PC-3 (cell line): ENCODE measurements around the gene LYSET. TPM values are rescaled to one million over a fixed set of nuclear protein-coding genes. Genes with fewer than 3 reads are reported as not detected.
"Not testable (repeated sequence)": the region's sequence is repeated elsewhere in the genome, so short reads cannot be mapped to it uniquely, and the experiment has no call there.

Experiments used
- ATAC-seq: fragments of 200-7000 bp; cut with Tn5 transposase; 2 replicates; pipeline ENCODE4 v1.9.1; 2020; ENCODE audit warnings: mild to moderate bottlenecking, moderate library complexity
- BruUV-seq: library from RNA; stranded (reverse); fragments of 400-500 nt; replicated peaks from 2 replicates; lab custom pipeline; 2021; lab: Mats Ljungman, UMichigan
- CTCF ChIA-PET: fragments of 300-600 bp; sonication (Branson Sonifier 250); formaldehyde crosslinking; loops from one replicate; lab custom pipeline; 2022; ENCODE audit warnings: antibody characterized with exemption; lab: Charles Lee
- POLR2A ChIA-PET: fragments of 300-600 bp; sonication (Branson Sonifier 250); formaldehyde crosslinking; loops from one replicate; lab custom pipeline; 2022; ENCODE audit warnings: antibody characterized with exemption; ENCODE audit not compliant: unreplicated experiment; lab: Charles Lee
- DNase-seq: peaks from one replicate; pipeline ENCODE4 v3.0.0-alpha.2; 2015
- H2AFZ ChIP-seq: fragments of 300-600 bp; sonication (generic); 2 replicates; pipeline ENCODE4 v1.6.0; 2016; ENCODE audit warnings: antibody characterized with exemption, low read length
- H3F3A ChIP-seq: fragments of 300-600 bp; sonication (generic); one replicate; pipeline ENCODE4 v1.6.0; 2017; ENCODE audit warnings: antibody characterized with exemption, low read length, control low read depth, mild to moderate bottlenecking; ENCODE audit not compliant: unreplicated experiment
- H3K27ac ChIP-seq: fragments of 300-600 bp; sonication (generic); 2 replicates; pipeline ENCODE4 v1.5.1; 2016; ENCODE audit warnings: mild to moderate bottlenecking, low read length
- H3K27me3 ChIP-seq: fragments of 300-600 bp; sonication (generic); 2 replicates; pipeline ENCODE4 v1.6.1; 2016; ENCODE audit warnings: low read length, mixed read lengths
- H3K36me3 ChIP-seq: fragments of 300-600 bp; sonication (generic); 2 replicates; pipeline ENCODE4 v1.6.1; 2016; ENCODE audit warnings: low read depth, mixed run types, low read length, mixed read lengths
- H3K4me1 ChIP-seq: fragments of 300-600 bp; sonication (generic); 2 replicates; pipeline ENCODE4 v1.5.1; 2016; ENCODE audit warnings: low read length; ENCODE audit not compliant: insufficient read depth
- H3K4me2 ChIP-seq: fragments of 300-600 bp; sonication (generic); 2 replicates; pipeline ENCODE4 v1.6.0; 2016; ENCODE audit warnings: low read length
- H3K4me3 ChIP-seq: fragments of 300-600 bp; sonication (generic); 2 replicates; pipeline ENCODE4 v1.5.1; 2016; ENCODE audit warnings: mild to moderate bottlenecking, low read length, mixed read lengths
- H3K79me2 ChIP-seq: fragments of 300-600 bp; sonication (generic); 2 replicates; pipeline ENCODE4 v1.6.1; 2017; ENCODE audit warnings: low read length, mixed read lengths
- H3K9ac ChIP-seq: fragments of 300-600 bp; sonication (generic); 2 replicates; pipeline ENCODE4 v1.6.0; 2016; ENCODE audit warnings: mild to moderate bottlenecking, low read length
- H3K9me2 ChIP-seq: fragments of 300-600 bp; sonication (generic); replicated peaks from 2 replicates; pipeline ENCODE4 v1.6.1; 2016; ENCODE audit warnings: mixed run types, low read length, mixed read lengths
- H3K9me3 ChIP-seq: fragments of 300-600 bp; sonication (generic); 2 replicates; pipeline ENCODE4 v1.6.1; 2016; ENCODE audit warnings: low read length, mixed read lengths
- H4K20me1 ChIP-seq: fragments of 300-600 bp; sonication (generic); 2 replicates; pipeline ENCODE4 v1.6.1; 2016; ENCODE audit warnings: low read length, mixed read lengths
- CTCF ChIP-seq: fragments of 300-600 bp; sonication (generic); conservative IDR thresholded peaks from 2 replicates; pipeline ENCODE4 v1.5.1; 2017; ENCODE audit warnings: antibody characterized with exemption, low read depth, mild to moderate bottlenecking, low read length
- EZH2 ChIP-seq: fragments of 300-600 bp; sonication (generic); IDR thresholded peaks from one replicate; pipeline ENCODE4 v1.6.1; 2017; ENCODE audit warnings: antibody characterized with exemption, mild to moderate bottlenecking, low read length; ENCODE audit not compliant: unreplicated experiment
- EZH2phosphoT487 ChIP-seq: fragments of 300-600 bp; sonication (generic); IDR thresholded peaks from 2 replicates; pipeline ENCODE4 v1.6.1; 2018; ENCODE audit warnings: mild to moderate bottlenecking, antibody characterized with exemption, low read length, borderline replicate concordance
- intact Hi-C: fragments of 100-400 bp; cut with micrococcal nuclease; formaldehyde crosslinking; loops from 2 replicates; pipeline ENCODE4 v1.9.0; 2023
- total RNA-seq: library from RNA; depleted of rRNA; stranded (reverse); fragments of >200 nt; gene quantifications from 2 replicates; pipeline ENCODE4 v1.2.3, GENCODE V29; 2014

Gene LYSET
- total RNA-seq, 1 experiment from 2014 or later, result 11.5 TPM

GRCh38 chr14:93156693-93157369 is 28.3 kb upstream of the LYSET start:
- H3K4me1 ChIP-seq, result peaks cover 17% of the 10 kb centered on the region
- intact Hi-C loops, result no loop called here
- H2AFZ ChIP-seq, result no peak overlapping the region
- no peak overlapping the region for H3K9ac ChIP-seq
- peak; percentile 39 for DNase-seq
- H4K20me1 ChIP-seq, result no peaks in the 10 kb centered on the region
- no peaks in the 10 kb centered on the region for H3K36me3 ChIP-seq
- no peaks in the 10 kb centered on the region for H3F3A ChIP-seq
- no TSS peak for BruUV-seq
- no peaks in the 10 kb centered on the region for H3K27me3 ChIP-seq
- no peaks in the 10 kb centered on the region for H3K79me2 ChIP-seq
- H3K9me3 ChIP-seq, result no peaks in the 10 kb centered on the region
- no peak overlapping the region for H3K4me3 ChIP-seq
- ATAC-seq, result no peak; the same call in 1 of the 2 replicates
- peak overlapping the region; percentile 9; the same call in 1 of the 2 replicates for H3K27ac ChIP-seq
- ChIA-PET POLR2A (no interaction called here), CTCF (no interaction called here)
- no peaks in the 10 kb centered on the region for H3K9me2 ChIP-seq
- no peak overlapping the region for H3K4me2 ChIP-seq
- TF ChIP-seq EZH2, result no peak
- no peak for TF ChIP-seq EZH2phosphoT487
- TF ChIP-seq CTCF, result no peak

- POLR2A ChIA-PET, H2AFZ ChIP-seq, H3F3A ChIP-seq, H4K20me1 ChIP-seq, ATAC-seq, H3K36me3 ChIP-seq, CTCF ChIA-PET, BruUV-seq, DNase-seq, H3K9ac ChIP-seq, H3K27ac ChIP-seq, H3K9me3 ChIP-seq, H3K4me2 ChIP-seq, H3K79me2 ChIP-seq, intact Hi-C loops, H3K9me2 ChIP-seq, H3K27me3 ChIP-seq, H3K4me3 ChIP-seq: not testable (repeated sequence)
- peaks cover 17% of the 10 kb centered on the region for H3K4me1 ChIP-seq
These were observed 26.8 kb upstream of the LYSET start for GRCh38 chr14:93158349-93158748.

- BruUV-seq, H3K36me3 ChIP-seq, H3K27me3 ChIP-seq, H3K9ac ChIP-seq, H3K79me2 ChIP-seq, H3K9me3 ChIP-seq, H3K27ac ChIP-seq, H3F3A ChIP-seq, H4K20me1 ChIP-seq, POLR2A ChIA-PET, ATAC-seq, intact Hi-C loops, H3K9me2 ChIP-seq, H3K4me3 ChIP-seq, DNase-seq, H2AFZ ChIP-seq: not testable (repeated sequence)
- CTCF ChIA-PET, result interaction anchor here (0.6 to 1.1 kb wide), 5 partner anchors 28 to 472 kb away, joined by 3 to 8 read pairs (median 5); no protein-coding TSS in a partner anchor
- H3K4me1 ChIP-seq, result peaks cover 17% of the 10 kb centered on the region
- 0 out of 2 replicates have a peak overlapping the region, but pooled peaks have one; percentile 37 for H3K4me2 ChIP-seq
These were observed 25.3 kb upstream of the LYSET start for GRCh38 chr14:93159625-93160352.
